HG03558 (cell line): ENCODE data around the gene PLXNA4.

Source experiments
- ATAC-seq: cut with Tn5 transposase; IDR thresholded peaks from one replicate; pipeline ENCODE4 v1.9.1; 2021; ENCODE audit warnings: moderate number of reproducible peaks; ENCODE audit not compliant: unreplicated experiment; ENCODE audit errors: extremely low read depth

The PLXNA4 gene

DNA sequence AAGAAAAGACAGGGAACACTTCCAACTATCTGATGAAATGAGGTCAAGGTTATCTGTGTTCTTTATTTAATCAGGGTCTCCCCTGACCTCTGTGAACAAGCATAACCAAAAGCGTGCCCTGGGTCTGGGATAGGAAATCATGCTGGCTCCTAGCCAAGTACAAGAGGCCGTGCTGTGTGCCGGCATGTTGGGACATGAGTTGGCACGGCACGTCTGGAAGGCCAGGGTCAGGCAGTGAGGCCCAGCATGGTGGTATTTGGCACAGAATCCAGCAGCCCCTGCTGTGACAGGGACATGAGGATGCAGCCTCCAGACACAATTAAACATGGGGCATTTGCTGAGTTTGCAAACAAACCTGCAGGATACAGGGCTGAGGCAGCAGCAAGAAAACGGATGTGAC, 320.4 kb downstream of the PLXNA4 start:
- no peak for ATAC-seq

DNA sequence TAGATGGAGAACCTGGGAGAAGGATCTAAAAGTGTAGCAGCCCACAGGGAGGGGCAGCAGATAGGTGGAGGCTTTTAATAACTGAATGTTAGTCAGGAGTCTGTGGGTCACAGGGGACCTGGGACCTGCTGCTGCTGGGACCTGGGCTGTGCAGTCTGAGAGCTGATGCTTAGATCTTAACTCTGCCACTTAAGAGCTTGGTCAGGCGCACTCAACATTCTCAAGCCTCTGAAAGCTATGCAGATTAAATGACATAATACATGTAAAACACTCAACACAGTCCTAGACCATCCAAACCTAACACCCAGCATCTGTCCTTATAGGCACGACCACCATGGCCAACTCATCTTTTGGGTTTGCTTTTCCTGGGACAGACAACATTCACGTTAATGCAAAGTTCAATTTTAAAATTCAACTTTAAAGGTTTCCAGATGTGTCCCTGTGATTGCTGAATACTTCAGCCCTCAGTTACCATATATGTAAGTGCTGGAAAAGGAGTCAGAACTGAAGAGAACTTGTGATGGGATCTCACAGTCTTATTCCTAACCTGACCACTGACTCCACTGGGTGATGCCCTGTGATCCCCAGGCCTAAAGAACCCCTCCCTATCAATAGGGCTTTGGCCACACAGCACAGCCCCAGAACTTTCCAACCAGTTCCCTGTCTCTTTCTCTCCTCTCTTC, 321.0 kb downstream of the PLXNA4 start:
- ATAC-seq = no peak

DNA sequence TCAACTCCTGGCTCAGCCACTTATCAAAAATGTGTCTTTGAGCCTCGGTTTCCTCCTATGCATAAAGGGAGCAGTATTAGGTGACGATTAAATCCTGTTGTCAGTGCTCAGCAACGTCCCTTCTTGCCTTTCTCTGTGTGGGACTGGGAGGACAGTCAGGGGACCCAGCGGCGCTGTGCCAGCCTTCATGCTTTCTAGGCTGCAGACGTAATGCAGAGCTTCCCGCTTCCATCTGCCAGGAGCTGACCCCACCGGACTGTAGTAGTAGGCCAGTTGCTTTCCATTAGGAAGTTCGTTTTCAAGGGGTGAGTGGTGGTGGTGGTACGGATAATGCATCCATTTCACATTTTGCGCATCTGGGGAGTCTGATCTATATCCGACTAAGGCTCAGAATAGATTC, 321.8 kb downstream of the PLXNA4 start:
- ATAC-seq = no peak

DNA sequence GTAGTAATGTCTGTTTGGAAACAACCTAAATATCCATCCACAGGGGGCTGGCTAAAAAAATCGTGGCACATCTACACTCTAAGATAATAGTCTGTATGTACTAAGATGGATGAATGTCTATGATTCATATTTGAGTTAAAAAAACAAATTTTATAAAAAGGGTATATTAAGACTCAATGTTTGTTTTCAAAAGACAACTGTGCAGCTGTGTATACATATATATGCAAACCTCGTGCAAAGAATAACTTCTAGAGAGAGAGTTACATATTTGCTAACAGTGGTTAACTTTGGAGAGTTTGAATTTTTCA, 323.5 kb downstream of the PLXNA4 start:
- ATAC-seq = no peak

DNA sequence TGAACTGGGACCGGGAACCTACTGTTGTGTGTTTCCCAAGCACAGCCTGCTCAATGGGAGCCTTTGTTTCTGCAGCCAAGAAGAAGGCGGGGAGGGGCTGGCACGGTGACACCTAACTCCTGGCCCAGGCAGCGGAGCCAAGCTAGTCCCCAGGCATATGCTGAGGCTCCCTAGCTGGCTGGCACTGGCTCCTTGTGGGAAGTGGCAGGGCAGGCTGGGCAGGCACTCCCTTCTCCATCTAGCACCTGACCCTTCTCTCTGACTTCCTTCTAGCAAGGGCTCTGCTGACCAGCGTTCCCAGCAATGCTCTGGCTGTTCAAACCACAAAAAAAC, 325.0 kb downstream of the PLXNA4 start:
- ATAC-seq = no peak

DNA sequence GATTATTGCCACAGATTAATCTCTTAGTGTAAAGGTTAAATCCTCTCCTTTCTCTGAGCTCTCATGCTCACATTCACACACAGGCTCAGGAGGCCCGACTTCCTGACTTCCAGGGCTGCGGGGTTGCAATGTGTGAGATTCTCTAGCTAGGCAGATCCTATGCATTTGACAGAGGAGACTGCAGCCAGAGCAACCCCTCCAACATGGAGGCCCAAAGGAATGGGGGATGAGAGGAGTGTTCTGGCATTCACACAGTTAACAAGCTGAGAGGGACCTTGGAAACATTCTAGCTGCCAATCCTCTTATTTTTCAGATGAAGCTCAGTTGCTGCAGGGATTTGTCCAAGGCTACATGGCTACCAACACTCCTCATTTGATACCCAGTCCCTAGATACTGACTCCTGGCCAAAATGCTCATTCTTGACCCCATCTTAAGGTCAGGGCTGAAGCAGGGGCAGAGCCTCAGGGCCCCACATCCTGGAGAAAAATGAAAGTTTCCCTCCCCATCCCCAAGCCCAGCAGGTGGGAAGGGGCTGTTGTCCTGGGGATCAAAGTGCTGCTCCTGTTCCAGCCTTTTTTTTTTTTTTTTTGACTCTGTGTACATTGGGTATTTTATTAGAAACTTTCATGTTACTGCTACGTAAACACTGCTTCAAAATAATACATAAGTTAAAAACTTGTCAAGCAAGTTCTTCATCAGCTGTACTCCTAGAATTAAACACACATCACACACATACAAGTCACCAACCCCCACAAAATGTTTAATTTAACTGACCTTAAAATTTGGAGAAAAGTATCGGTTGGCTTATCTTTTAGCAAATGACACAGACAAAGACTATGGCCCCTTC, 325.6 kb downstream of the PLXNA4 start:
- ATAC-seq = no peak

DNA sequence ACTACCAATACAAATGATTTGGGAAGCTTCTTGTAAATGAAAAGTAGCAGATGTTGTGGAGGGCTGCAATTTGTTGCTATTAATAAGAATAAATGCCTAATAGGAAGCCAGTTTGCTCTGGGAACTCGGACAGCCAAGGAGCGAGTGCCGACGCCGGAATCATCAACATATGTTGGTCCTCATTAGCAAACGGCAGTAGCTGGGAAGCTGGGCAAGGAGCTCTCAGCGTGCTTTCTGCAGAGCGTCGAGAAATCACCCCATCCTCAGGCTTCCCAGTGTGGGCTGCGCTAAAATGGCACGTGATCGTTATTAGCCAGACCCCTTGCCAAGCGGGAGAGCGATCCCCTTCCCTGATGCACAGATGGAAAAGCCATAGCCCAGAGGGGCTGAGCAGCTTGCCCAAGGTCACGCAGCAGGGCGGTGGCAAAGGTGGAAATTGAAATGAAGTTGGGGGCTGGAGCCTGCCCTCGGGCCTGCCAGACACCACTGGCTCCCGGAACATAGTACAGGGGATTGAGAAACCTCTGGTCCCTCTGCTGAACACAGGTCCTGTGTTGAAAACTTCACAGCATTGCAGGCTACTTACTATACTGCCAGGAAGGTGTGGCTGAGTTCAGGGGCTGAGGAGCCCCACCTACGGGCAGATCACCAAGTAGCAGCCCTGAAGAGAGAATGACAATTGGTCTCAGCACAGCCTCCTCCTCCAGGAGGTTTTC, 326.9 kb downstream of the PLXNA4 start:
- no peak for ATAC-seq

DNA sequence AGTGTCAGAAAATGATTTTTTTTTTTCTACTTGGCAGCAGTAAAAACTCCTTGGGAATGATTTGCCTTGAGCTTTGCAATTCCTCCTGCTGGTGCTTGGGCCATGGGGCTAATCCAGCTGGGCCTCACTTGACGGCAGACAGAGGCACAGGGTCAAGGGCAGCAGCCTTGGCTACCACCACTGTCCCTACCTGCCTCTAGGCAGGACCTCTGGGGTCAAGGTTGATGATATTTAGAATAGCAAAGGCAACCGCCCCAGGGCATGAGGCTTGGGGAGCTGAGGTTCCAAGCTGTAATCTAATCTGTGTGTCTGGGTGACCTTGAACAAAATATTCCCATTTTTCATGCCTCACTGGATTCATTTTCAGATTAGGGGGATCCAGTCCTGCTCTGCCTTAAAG, 327.4 kb downstream of the PLXNA4 start:
- ATAC-seq = no peak

DNA sequence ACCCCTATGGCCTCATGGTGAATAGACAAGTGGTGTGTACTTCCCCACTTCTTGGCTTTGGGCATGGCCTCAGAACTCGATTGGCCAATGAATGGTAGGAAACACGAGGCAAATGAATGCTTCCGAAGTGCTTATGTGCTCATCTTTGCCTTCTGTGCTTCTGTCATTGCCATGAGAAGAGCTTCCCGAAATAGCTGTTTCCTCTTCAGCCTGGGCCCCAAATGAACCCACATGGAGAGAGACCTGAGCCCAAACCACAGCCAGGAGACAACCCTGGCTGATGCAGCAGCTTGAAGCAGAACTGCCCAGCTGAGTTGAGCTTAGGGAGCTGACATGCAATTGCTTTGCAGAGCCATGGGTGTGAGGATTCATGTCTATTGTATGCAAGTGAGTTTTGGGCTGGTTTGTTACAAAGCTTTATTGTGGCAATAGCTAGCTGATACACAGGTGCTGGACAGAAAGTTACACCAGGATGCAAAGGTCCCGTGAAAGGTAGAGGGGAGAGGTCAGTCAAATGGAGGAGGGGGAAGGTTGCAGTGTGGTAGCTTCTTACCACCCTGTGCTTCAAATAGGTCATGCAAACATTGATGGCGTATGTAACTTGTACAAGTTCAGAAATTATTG, 328.2 kb downstream of the PLXNA4 start:
- ATAC-seq = no peak

DNA sequence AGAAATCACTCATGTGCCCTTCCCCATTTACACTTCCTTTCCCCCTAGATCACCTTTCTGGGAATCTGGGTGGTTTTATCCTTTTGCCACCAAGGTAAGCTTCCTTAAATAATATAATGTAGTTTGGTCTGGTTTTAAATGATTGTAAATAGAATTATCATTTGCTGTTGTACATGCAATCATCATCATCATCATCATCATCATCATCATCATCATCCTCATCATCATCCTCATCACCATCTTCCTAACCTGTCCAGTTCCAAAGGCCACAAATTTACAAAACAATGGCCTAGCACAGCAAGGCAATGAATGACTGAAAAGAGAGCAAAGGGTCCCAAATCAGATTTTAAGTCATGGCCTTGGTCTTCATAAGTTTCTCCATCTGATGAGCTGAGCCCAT, 329.7 kb downstream of the PLXNA4 start:
- no peak for ATAC-seq

DNA sequence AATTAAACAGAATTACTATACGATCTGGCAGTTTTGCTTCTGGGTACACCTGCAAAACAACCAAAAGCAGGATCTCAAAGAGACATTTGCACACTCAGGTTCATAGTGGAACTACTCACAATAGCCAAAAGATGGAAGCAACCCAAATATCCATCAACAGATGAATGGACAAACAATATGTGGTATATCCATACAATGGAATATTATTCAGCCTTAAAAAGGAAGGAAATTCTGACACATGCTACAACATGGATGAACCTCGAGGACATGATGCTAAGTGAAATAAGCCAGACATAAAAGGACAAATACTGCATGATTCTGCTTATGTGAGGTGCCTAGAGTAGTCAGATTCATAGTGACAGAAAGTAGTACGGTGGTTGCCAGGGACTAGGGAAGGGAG, 330.7 kb downstream of the PLXNA4 start:
- ATAC-seq = no peak

DNA sequence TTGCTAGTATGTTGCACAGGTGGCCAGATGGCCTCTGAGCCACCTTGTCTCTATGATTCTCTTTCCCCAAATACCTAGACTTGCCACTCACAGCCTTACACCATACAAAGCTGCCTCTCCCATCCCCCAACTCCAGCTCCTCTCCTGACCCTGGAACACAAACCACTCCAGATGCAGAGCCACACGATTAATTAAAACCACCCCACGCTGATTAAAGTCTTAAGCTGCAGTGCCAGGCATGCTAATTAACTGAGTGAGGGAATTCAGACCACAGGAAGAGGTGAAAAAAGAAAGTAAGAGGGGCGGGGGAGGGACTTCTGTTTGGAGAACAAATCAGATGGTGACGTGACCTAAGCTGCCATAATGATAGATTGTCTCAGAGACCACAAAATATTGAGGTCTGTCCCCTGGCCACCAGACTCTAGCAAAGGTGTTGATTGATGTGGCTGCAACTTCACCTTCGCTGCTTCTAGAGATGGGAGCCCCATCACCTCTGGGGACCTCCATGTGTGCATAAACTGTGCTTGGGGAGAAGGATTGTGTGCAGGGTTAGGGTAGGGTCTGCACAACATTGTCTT, 331.3 kb downstream of the PLXNA4 start:
- ATAC-seq = no peak

DNA sequence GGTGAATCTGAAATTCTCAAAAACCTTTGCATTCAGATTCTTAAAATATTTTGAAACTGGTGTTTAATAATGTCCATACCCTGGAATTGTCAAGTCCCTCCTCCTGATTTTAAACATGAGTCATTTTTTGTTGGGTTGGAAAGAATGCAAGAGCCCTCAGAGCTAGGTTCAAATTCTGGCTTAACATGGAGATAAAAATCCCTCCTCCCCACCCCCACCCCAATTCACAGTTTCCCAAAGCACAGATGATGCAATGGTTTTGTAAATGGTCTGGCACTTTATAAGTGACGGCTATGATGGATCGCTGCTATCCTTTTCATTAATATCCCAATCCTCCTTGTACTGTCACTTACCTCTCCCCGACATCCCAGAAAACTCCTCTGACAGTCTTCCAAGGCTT, 332.8 kb downstream of the PLXNA4 start:
- no peak for ATAC-seq

DNA sequence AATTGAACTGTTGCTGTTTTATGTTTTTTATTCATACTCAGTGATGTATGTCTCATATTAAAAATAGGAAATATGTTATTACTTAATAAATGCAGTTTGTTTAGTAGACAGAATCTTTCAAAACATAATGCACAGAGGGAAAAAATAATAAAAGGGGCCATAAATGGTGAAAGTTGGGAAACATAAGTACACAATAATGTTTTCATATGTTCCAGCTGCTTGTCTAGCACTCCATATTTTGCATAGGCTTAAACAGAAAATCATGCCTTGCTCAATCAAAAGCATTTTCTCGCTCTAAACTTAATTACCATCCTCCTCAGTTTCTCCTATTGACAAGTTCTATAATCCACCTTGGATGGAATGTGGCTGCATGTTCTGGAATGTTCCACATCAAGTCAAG, 333.2 kb downstream of the PLXNA4 start:
- ATAC-seq = no peak

DNA sequence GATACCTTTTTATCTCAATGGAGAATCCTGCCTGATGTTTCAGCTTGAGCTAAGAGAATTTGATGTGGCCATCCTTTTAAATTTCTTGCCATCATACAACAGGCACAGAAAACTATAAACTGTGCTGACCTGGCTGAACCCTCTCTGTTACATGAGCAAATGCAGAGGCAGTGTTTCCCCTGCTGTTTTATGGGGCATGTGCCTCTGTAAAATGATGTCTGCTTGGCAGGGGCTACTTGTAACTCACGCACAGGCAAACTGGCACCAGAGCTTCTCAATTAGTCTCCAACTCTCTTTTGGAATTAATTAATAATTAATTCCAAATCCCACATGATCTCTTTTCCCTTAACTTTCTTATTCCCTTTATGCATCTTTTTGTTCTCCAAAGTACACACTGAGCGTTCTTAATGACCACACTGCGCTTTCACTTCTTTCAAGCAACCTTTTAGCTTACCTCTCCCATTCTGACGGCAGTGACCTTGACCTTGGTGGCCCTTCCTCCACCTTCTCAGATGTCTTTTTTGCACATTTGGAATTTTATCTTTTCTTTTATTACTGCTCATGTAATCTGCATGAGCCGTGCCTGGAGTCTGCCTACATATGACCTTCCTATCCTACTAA, 334.0 kb downstream of the PLXNA4 start:
- ATAC-seq = no peak

DNA sequence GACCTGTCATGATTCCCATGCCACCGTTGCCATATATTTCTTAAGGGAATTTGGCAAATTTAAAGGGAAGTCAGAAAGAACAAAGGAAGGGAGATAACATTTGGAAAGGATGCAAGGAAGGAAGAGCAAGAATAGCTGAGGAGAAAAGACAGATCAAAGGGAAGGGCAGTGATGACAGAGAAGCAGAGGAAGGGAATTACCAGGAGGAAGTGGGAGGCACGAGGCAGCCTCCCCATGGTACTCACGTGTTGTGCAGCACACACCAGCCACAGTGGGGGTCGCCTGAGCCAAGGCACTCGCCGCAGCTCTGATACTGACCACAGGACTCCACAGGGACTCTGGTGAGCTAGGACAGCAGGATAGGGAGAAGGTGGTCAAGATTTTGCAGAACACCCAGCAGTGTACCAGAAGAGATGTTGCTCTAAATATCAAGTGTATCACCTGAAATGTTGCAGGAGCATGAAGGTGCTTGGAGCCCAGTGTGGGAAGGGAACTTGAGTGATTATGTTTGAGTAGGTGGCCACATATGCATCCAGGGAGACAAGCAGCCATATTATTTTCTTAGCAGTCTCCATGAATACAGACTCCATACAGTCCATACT, 335.3 kb downstream of the PLXNA4 start:
- no peak for ATAC-seq

DNA sequence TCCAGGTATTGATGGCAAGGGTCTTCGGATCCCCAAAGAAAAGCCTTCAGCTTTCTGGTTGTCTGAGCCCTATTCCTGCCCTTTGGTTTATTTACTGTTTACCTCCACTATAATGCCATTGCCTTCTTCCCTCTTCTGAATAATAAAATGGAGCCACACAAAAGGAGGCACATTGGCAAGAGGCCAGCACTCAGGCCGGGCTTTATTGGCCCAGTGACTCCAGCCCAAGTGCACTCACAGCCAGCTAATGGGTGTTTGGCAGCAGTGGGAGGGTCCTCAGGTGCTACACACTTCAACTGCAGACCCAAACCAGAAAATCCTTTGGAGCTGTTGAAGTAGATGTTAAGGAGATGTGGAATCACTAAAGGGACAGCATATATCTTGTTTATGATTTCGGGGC, 336.0 kb downstream of the PLXNA4 start:
- no peak for ATAC-seq

DNA sequence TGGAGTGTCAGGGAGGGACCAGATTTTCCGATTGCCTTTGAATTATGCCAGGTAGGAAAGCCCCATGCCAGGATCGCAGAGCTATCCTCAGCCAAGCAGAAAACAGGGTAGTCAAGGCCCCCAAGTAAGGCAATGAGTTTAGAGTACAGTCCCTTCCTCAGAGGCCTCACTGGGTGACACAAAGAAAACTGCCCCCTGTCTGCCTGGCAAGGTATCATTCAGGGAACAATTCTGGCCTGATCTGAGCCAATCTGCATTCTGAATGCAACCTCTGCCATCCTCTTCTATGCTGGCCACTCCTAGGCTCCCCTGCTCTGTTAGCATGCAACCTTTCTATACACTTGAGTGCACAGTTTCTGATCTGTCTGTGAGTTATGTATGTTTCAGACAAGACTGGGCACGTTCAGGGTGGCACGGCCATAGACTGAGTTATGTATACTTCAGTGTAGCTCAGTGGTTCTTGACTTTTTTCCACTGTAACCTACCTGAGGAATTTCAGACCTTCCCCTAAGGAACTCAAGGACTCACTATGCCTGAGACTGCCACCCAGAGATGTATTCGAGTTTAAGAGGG, 336.8 kb downstream of the PLXNA4 start:
- no peak for ATAC-seq

DNA sequence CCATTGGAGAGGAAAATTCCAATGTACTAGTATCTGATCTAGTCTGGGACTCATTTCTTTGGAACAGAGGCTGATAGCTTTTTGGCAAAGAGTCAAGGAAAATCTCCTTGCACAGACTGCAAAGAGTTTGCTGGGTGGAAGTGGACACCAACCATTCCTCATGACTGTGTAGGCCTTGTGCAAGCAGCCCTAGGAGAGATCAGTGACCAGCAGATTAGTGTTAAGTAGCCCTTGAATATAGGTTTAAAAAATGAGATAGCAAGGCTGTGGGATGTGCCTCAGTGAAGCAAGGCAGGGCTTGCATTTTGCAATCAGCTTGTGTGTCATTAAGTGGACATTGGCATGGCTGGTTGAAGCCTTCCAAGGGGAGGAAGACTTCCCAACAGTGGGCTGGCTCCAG, 341.6 kb downstream of the PLXNA4 start:
- ATAC-seq = no peak

DNA sequence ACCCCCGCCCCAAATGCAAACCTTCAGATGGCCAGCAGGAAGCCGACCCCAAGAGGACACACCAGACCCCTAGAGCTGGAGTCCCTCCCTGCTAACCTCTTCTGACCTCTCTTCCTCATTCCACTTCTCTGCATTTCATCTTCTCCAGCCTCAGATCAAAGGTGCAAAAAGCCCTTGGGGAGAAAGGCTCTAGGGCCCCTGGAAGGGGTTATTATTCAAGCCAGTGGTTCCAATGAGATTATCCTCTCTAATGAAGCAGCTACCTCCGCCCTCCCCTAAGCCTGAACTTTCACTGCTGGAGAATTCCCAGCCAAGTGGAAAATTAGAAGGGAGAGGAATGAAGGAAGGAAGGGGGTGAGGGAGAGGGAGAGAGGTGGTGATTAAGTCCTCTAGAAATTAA, 343.9 kb downstream of the PLXNA4 start:
- no peak for ATAC-seq
